ENCODE data around the gene OR2V2. TPM values are rescaled to one million over a fixed set of nuclear protein-coding genes. Genes with fewer than 3 reads are reported as not detected.

Gene OR2V2
- total RNA-seq, 6 experiments from 2014 or later, result not detected

DNA sequence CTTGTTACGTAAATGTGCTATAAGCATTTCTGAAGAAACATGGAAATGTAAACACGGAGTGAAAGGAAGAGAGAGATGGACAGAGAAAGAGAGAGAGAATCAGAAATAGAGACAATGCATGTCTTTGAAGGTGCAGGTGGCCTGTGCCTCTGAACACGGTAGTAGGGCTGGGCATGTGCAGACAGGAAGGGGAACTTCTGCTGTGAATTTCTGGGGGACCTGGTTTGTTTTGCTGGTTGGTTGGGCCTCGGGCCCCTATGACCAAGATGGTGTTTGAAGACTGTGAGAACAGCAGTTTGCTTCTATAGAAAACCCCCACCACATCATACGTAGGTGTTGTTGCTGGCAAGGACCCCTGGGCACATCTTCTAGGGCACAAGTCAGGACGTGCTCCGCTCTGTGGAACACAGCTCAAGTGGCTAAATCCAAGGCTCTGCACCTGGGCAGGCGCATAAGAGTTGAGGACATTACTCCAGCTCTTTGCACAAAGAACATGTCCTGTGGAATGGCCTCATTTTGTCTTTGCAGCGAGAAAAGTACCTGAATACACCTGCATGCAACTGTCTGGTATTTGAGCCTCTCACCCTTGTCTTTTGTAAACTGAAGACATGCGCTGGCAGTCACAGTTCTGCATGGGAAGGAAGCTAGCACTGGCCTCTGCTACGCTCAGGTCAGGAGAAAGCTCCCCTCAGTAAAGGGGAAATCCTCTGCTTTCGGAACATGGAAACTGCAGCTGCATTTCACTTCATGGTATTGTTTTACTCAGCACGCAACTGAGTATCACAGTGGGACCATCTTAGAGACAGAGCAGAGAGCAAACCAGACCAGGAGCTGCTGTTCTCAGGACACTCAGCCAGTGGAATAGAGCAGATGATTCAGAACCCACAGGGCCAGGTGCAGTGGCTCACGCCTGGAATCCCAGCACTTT is 2.7 kb downstream of the OR2V2 start:
- ATAC-seq (peak; percentile 21 to 64 (median 42)), DNase-seq (no peak)
- 59% methylated on average over 8 of the region's 14 CpGs for WGBS (ENCODE audit: insufficient coverage, low coverage, low lambda C conversion rate, missing lambda C conversion rate)
- no peak overlapping the region for H3K4me3 ChIP-seq
- no peaks in the 10 kb centered on the region for H3K36me3 ChIP-seq
- TF ChIP-seq, protein P1, sequence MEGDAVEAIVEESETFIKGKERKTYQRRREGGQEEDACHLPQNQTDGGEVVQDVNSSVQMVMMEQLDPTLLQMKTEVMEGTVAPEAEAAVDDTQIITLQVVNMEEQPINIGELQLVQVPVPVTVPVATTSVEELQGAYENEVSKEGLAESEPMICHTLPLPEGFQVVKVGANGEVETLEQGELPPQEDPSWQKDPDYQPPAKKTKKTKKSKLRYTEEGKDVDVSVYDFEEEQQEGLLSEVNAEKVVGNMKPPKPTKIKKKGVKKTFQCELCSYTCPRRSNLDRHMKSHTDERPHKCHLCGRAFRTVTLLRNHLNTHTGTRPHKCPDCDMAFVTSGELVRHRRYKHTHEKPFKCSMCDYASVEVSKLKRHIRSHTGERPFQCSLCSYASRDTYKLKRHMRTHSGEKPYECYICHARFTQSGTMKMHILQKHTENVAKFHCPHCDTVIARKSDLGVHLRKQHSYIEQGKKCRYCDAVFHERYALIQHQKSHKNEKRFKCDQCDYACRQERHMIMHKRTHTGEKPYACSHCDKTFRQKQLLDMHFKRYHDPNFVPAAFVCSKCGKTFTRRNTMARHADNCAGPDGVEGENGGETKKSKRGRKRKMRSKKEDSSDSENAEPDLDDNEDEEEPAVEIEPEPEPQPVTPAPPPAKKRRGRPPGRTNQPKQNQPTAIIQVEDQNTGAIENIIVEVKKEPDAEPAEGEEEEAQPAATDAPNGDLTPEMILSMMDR (IDR thresholded peaks at IDR 0.05), result no peak
- TF ChIP-seq POLR2A (IDR thresholded peaks at IDR 0.05), result no peak
- intact Hi-C loops (cut with DNase I), result loop anchor here in 1 of 2 donors (10.0 kb wide), 1 partner anchor 295 kb away; no protein-coding TSS in a partner anchor
- H3K27me3 ChIP-seq, result no peaks in the 10 kb centered on the region
- no peaks in the 10 kb centered on the region for H3K4me1 ChIP-seq
- no peak overlapping the region for H3K27ac ChIP-seq
- no peaks in the 10 kb centered on the region for H3K9me3 ChIP-seq

DNA sequence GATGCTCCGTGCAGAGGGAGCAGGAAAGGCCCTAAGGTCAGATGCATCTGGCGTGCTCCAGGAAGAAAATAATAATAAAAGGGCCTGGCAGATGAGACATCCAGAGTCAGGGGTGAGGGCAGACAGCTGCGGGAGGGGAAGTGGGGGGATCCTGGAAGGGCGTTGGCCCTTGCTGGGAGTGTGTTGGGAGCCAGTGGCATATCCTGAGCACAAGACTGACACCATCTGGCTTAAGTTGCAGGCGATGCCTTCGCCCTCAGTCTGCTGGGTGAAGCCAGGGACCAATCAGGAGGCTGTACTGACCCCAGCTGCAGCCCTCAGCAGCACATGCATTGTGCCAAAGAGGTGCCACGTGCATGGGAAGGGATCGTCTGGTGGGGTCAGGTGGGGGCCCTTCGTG is 3.8 kb downstream of the OR2V2 start:
- Histone ChIP-seq H3K4me3 (no peak overlapping the region), H3K9me3 (no peaks in the 10 kb centered on the region), H3K36me3 (no peaks in the 10 kb centered on the region), H3K27ac (no peak overlapping the region), H3K27me3 (no peaks in the 10 kb centered on the region), H3K4me1 (no peaks in the 10 kb centered on the region)
- ATAC-seq, result peak in 3 of 4 donors; percentile 16 to 33 (median 31)
- intact Hi-C loops (cut with DNase I), result loop anchor here in 1 of 2 donors (10.0 kb wide), 1 partner anchor 296 kb away; no protein-coding TSS in a partner anchor
- TF ChIP-seq, protein P1 (IDR thresholded peaks at IDR 0.05), result no peak
- no peak for TF ChIP-seq POLR2A (IDR thresholded peaks at IDR 0.05)
- WGBS (ENCODE audit: insufficient coverage, low coverage, low lambda C conversion rate, missing lambda C conversion rate), result 17% methylated on average over 6 of the region's 9 CpGs
- no peak for DNase-seq

DNA sequence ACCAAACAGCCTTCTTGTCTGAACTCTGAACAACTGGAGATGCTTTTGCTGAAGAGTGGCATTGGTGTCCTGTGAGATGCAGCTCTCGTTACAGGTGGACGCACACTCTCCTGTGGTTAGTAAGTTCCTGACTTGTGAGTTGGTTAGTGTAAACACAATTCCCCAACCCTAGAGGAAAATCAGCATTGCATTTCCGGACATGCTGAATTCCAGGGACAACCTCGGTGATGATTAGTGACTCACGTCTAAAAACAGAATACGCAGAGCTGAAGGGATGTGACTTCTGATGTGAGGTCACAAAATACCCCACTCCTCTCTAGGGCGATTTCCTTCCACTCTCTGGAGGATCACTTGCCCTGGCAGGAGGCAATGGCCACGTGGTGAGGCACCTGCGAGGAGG is 5.0 kb downstream of the OR2V2 start:
- H3K27me3 ChIP-seq, result no peaks in the 10 kb centered on the region
- peak in 3 of 4 donors; percentile 33 to 57 (median 52) for ATAC-seq
- H3K4me3 ChIP-seq, result no peak overlapping the region
- DNase-seq, result no peak
- no peaks in the 10 kb centered on the region for H3K4me1 ChIP-seq
- intact Hi-C loops (cut with DNase I), result loop anchor here in 1 of 2 donors (10.0 kb wide), 1 partner anchor 298 kb away; no protein-coding TSS in a partner anchor
- H3K27ac ChIP-seq, result no peak overlapping the region
- H3K36me3 ChIP-seq, result no peaks in the 10 kb centered on the region
- no peaks in the 10 kb centered on the region for H3K9me3 ChIP-seq
- TF ChIP-seq POLR2A (IDR thresholded peaks at IDR 0.05), result no peak
- TF ChIP-seq, protein P1 (IDR thresholded peaks at IDR 0.05), result no peak
- WGBS (ENCODE audit: insufficient coverage, low coverage, low lambda C conversion rate, missing lambda C conversion rate), result 59% methylated on average over 9 of the region's 9 CpGs

DNA sequence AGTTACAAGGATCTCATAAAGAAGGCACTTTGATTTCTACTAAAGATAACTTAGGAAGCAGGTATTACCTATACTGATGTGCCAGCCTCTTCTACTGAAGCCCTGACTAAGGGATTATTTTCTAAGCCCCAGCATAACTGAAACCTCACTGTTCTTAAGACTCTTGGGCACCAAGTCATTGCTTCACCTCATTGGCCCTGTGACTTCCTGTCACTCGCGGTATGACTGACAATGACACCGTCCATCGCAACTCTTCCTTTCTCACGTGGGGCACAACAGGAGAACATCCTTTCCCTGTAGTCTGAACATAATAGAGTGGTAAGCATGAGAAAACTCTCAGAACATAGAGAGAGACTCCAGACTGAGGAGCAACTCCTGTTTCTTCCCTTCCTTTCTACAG is 6.4 kb downstream of the OR2V2 start:
- no peak for ATAC-seq
- no peak for TF ChIP-seq POLR2A (IDR thresholded peaks at IDR 0.05)
- TF ChIP-seq, protein P1 (IDR thresholded peaks at IDR 0.05), result no peak
- no peaks in the 10 kb centered on the region for H3K4me1 ChIP-seq
- intact Hi-C loops (cut with DNase I), result loop anchor here in 1 of 2 donors (10.0 kb wide), 1 partner anchor 299 kb away; no protein-coding TSS in a partner anchor
- H3K4me3 ChIP-seq, result no peak overlapping the region
- no peaks in the 10 kb centered on the region for H3K9me3 ChIP-seq
- 41% methylated on average over 5 of the region's 5 CpGs for WGBS (ENCODE audit: insufficient coverage, low coverage, low lambda C conversion rate, missing lambda C conversion rate)
- no peak overlapping the region for H3K27ac ChIP-seq
- H3K36me3 ChIP-seq, result no peaks in the 10 kb centered on the region
- H3K27me3 ChIP-seq, result no peaks in the 10 kb centered on the region
- no peak for DNase-seq

All from right lobe of liver (tissue), 6 donors.